GM18870 (cell line): ENCODE data around the gene IMMP2L.
"Not testable (repeated sequence)": the region's sequence is repeated elsewhere in the genome, so short reads cannot be mapped to it uniquely, and the experiment has no call there.

ENCODE experiments used
- ATAC-seq: cut with Tn5 transposase; IDR thresholded peaks from one replicate; pipeline ENCODE4 v1.9.1; 2021; ENCODE audit warnings: moderate library complexity; ENCODE audit not compliant: unreplicated experiment

Gene IMMP2L

GRCh38 chr7:111358915-111359314, 203.4 kb downstream of the IMMP2L start:
- no peak for ATAC-seq

GRCh38 chr7:111357691-111358090, 204.6 kb downstream of the IMMP2L start:
- no peak for ATAC-seq

GRCh38 chr7:111356941-111357340, 205.4 kb downstream of the IMMP2L start:
- no peak for ATAC-seq

GRCh38 chr7:111352319-111352718, 210.0 kb downstream of the IMMP2L start:
- no peak for ATAC-seq

- no peak for ATAC-seq
Observed at GRCh38 chr7:111346219-111346618, 216.1 kb downstream of the IMMP2L start.

GRCh38 chr7:111343017-111343416, 219.3 kb downstream of the IMMP2L start:
- ATAC-seq, result no peak

- no peak for ATAC-seq
Observed at GRCh38 chr7:111339006-111339405, 223.3 kb downstream of the IMMP2L start.

GRCh38 chr7:111333010-111333409, 229.3 kb downstream of the IMMP2L start:
- ATAC-seq, result no peak

GRCh38 chr7:111330235-111330523, 232.1 kb downstream of the IMMP2L start:
- ATAC-seq, result no peak

- ATAC-seq, result peak; percentile 57
Observed at GRCh38 chr7:111329367-111330234, 232.7 kb downstream of the IMMP2L start.

- ATAC-seq, result no peak
Observed at GRCh38 chr7:111328487-111328886, 233.8 kb downstream of the IMMP2L start.

- no peak for ATAC-seq
Observed at GRCh38 chr7:111324776-111325175, 237.5 kb downstream of the IMMP2L start.

- peak; percentile 79 for ATAC-seq
Observed at GRCh38 chr7:111324228-111324627, 238.1 kb downstream of the IMMP2L start.

- ATAC-seq, result not testable (repeated sequence)
Observed at GRCh38 chr7:111323670-111324069, 238.6 kb downstream of the IMMP2L start.

- peak; percentile 34 for ATAC-seq
Observed at GRCh38 chr7:111320133-111320532, 242.2 kb downstream of the IMMP2L start.

- no peak for ATAC-seq
Observed at GRCh38 chr7:111312966-111313365, 249.3 kb downstream of the IMMP2L start.

GRCh38 chr7:111308691-111309090, 253.6 kb downstream of the IMMP2L start:
- no peak for ATAC-seq

- ATAC-seq, result no peak
Observed at GRCh38 chr7:111301891-111302290, 260.4 kb downstream of the IMMP2L start.

GRCh38 chr7:111294494-111294893, 267.8 kb downstream of the IMMP2L start:
- ATAC-seq, result no peak

- ATAC-seq, result no peak
Observed at GRCh38 chr7:111292026-111292470, 270.2 kb downstream of the IMMP2L start.

- no peak for ATAC-seq
Observed at GRCh38 chr7:111290982-111291381, 271.3 kb downstream of the IMMP2L start.

GRCh38 chr7:111290419-111290818, 271.9 kb downstream of the IMMP2L start:
- ATAC-seq, result no peak

GRCh38 chr7:111288441-111288840, 273.9 kb downstream of the IMMP2L start:
- not testable (repeated sequence) for ATAC-seq
